HG02840 (cell line): ENCODE data around the gene ZNF804B.

Experiments
- ATAC-seq: cut with Tn5 transposase; IDR thresholded peaks from one replicate; pipeline ENCODE4 v1.9.1; 2021; ENCODE audit warnings: mild to moderate bottlenecking, moderate library complexity, moderate number of reproducible peaks; ENCODE audit not compliant: unreplicated experiment, low FRiP score

ZNF804B gene

DNA sequence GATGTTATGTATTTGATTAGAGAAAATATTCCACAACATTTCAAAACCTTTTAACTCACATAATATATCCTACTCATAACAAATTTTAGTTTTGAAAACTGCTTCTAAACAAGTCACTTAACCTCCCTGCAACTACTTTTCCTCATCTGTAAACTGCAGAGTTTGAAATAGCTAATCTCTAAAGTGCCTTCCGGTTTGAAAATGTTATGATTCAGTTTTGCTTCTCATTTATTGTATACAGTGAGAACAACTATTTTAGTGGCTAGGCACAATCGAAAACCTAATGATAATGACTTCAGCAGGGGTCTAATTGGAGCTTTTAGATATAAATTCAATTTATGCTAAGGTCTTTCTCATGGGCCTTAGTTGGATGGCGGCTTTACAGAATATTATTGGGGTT is 66.7 kb downstream of the ZNF804B start:
- ATAC-seq, result no peak

DNA sequence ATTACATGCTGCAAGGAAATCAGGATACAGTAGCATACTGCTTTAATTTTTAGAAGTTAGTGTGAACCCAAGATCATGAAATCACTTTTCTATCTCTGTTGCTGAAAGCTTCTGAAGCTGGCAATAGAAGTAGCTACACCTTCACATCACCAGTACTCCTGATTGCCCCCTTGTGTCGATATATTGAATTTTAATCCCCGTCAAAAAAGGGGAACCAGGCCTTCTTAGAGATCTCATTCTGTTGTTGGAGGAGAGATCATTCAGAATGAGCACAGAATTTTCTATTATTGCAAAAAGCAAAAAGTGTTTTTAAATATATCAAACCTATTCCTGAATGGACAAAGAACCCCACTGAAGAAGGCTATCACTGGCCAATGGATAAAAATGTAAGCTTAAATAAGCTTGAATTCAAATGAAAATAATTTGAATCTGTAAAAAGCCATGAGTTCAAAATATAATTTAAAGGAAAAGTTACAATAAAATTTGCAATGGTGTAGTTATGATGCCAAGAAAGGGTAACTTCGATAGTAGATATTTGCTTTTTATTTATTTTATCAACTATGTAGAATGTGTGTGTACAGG is 75.7 kb downstream of the ZNF804B start:
- ATAC-seq, result peak; percentile 79

DNA sequence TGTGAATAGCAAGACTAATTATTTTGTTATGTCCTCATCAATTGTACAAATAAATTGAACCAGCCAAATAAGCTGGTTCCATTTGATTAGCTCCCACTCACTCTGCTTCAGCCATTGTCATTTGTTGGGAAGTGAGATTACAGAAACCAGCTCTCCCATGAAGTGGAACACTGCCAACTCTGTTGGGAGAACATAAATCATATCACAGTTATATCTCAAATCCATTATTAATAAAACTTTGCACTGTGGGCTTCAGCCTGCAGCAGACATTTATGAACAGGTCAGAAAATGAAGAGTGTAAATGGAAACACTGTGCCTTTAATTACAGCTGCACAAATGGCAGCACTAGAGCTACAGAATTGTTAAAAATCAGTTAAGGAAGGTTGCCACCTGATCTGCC is 82.7 kb downstream of the ZNF804B start:
- ATAC-seq, result no peak

DNA sequence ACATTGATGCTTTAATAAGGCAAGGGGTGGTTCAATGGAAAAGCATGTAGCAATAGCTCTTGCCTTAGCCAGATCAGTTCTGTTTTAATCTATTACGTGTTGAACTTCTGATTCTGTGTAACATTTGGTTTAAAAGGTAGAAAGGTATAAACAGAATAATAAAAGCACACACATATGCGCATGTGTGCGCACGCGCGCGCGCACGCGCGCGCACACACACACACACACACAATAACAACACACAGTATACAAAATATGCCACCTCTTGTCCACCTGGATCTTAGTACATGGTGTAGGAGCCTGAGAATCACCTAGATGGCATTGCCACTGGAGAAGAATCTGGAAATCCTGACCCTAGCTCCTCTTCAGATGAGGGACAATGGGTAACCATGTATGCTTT is 85.6 kb downstream of the ZNF804B start:
- no peak for ATAC-seq

DNA sequence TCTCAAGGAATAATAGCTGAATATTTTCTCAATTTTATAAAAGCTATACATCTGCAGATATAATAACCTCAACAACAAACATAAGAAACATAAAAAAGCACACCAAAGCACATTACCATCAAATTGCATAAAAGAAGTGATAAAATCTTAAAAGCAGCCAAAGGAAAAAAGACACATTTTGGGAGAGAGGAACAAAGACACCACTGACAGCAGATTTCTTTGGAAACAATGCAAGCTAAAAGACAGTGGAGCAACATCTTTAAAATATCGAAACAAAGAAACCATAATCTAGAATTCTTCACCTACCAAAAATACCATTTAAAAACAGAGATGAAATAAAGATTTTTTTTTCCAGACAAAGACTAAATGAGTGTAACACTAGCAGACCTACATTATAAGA is 91.7 kb downstream of the ZNF804B start:
- no peak for ATAC-seq

DNA sequence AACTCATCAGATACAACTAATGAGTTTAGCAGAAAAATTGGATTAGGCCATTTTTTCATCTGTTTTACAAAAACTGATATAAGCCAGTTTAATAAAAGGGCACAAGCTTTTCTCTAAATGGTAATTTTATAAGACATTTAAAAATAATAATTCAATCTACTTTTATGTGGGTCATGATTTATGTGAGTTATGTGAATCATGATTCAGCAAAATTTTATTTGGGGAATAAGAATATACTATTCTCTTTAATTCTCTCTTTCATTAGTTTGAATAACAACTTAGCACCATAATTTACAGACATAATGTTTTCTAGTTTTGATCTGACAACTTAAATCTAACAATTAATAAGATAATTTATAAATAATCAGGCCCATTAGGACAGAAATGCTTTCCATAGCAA is 99.8 kb downstream of the ZNF804B start:
- ATAC-seq, result no peak

DNA sequence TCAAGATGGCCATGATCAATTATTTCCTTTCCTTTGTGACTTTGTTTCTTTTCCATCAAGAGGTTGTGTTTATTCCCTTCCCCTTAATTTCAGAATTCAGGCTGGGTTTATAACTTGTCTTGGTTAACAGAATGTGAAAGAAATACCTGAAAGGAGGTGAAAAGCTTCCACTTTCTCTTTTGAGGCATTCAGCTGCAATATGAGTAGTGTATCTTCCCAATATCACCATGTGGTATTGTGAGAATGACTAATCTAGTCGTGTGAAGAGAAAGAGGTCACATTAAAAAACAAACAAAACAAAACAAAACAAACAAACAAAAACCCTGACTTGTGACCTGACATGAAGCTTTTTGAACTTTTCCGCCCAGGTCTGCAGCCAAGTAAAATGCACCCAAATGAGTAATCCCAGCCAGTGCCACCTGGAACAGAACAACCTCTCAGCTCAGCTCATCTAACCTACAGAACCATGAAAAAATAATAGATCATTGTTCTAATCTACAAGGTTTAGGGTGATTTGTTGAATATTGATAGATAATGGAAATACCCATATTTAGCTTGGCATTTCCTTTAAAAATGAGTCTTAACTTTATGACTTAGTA is 106.9 kb downstream of the ZNF804B start:
- ATAC-seq, result no peak

DNA sequence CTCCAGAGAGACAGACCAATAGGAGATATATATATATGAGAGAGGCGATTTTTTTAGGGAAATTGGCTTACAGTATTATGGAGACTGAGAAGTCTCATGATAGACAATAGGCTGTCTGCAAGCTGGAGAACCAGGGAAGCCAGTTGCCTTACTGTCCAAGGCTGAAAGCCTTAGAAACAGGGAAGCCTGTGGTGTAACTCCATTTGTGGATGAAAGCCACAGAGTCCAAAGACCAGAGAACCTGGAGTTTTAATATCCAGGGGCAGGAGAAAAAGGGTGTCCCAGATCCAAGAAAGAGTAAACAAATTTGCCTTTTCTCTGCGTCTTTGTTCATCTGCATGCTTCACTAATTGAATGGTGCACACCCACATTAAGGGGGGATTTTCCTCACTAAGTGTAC is 107.7 kb downstream of the ZNF804B start:
- no peak for ATAC-seq

DNA sequence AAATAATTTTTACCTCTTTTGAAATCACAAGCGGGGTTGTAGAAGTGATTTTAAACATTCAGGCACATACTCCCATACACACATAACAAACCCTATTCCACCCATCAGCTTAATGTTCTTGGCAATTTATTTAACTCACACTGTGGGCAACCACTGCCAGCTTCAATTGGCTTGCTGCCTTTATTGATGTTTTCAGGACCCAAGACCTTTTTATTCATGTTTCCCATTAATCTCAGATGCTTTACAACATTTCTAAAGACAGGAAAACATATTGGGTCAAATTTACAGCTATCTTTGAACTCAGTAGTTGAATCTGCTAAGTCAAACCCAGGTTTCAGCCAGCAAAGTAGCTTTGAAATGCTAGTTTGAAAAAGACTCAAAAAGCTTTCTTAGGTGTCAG is 109.0 kb downstream of the ZNF804B start:
- no peak for ATAC-seq

DNA sequence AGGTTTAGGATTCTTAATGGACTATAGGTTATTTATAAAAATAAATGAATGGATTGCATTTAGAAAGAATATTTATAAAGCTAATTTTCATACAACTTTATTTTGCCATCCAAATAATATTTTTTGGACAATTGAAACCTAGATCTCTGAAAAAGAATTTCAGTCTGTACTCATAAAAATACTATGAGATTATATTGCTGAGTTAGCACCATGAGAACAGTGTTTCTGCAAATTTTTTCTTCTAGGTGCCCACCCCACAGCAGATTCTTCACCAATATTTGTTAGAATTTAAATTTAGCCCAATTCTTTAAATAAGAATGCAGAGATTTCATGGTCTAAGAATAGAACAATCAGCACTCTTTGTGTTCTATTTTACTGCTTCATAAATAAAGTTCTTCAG is 121.6 kb downstream of the ZNF804B start:
- no peak for ATAC-seq

DNA sequence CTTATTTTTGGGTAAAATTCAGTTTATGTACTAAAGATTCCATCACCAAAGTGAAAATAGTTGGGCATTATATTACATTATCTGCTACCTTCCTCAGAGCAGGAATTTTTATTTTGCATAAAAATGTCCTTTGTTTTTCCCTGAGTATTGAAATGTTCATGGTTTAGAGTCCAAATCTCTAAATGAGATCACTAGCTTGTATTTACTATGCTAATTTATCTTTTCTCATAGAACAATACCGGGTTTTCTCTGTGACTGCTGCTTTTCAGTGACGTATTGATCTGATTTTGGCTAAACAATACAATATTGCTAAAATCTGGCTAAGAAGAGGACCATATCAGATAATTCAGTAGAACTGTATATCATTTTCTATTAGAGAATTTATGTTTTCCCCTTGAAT is 125.6 kb downstream of the ZNF804B start:
- no peak for ATAC-seq

DNA sequence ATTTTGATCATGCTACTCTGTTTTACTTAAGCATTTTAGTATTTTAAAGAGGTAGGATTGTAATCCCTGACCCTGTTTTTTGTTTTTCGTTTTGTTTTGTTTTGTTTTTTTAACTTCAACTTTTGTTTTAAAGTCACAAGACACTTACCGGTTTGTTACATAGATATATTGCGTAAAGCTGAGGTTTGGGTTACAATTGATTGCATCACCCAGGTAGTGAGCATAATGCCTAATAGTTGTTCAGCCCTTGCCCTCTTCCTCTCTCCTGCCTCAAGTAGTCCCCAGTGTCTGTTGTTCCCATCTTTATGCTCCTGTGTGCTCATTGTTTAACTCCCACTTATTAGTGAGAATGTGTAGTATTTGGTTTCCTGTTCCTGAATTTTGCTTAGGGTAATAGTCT is 129.2 kb downstream of the ZNF804B start:
- ATAC-seq, result no peak

DNA sequence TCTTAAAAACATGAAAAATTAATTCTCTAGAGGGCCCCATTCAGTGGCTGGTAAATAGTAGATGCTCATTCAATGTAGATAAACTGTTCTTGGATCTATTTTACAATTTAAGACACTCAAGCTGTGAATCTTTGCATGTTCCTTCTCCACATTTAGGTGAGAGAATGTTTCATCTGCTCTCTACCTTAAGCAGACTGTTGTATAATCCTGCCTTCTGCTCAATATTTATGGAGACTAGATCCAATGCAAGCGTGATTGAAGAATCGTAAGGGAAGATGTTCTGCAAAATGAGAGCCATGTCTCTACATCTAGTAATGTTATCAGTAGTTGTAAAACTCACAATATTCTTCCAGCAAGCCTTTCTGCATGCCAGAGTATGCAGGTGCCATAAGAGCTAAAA is 151.0 kb downstream of the ZNF804B start:
- no peak for ATAC-seq

DNA sequence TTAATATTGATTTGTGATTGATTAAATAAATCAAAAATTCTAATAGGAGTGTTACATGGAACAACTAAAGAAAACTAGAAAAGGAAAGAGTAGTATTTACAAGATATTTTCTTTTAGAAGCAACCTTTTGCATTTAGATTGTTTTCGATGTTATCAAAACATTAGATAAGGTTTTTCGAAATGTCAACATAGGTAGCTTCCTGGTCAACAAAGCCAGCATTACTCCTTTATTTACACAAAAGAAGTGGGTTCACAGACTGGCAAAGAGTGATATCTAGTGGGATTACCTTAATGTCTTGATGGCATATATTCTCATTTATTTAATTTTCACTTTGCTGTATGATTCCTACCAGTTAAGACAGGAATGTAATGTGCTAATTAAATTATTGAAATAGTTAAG is 153.4 kb downstream of the ZNF804B start:
- ATAC-seq, result no peak

DNA sequence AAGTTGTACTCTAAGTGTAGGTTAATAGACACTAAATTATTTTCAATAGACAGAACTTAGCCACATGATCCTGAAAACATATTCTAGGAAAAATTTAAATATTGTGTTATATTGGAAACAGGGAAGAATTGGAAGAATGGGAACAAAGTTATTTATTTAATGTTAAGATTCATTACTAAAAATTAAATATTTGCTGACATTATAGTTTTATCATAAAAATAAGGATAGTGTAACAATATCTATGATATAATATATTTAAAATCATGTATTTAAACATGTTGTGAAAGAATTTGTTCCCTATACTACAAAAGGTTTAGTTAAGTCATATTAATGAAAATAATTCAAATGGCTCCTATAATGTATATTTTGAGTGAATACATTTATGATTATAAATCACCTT is 156.1 kb downstream of the ZNF804B start:
- no peak for ATAC-seq

DNA sequence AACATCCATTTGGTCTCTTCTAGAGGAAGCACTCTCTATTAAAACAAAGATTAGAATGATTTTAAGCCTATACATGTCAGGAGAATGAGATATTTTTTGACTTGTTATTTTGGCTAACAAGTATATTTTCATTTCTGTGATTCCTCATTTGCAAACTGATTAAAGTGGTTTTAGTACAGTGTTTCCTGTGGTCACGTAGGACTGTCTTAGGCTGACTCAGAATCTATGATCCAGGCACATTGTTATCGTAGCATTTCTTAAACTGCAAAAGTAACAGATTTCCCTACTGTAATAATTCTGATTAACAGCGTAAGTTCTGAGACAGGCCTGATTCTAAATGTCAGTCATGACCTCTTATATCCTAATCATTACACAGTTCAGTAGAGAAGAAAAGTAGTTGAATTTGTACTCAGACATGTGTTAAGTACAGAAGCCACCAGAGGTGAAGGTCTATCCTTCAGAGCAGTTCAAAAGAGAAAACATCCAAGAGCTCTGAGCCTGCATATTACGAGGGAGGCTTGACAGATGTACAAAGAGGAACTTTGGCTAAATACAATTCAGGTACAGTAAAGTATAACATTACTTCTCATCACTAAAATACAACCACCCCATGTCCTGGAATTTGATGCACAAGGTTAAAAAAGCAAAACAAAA is 160.1 kb downstream of the ZNF804B start:
- ATAC-seq, result no peak

DNA sequence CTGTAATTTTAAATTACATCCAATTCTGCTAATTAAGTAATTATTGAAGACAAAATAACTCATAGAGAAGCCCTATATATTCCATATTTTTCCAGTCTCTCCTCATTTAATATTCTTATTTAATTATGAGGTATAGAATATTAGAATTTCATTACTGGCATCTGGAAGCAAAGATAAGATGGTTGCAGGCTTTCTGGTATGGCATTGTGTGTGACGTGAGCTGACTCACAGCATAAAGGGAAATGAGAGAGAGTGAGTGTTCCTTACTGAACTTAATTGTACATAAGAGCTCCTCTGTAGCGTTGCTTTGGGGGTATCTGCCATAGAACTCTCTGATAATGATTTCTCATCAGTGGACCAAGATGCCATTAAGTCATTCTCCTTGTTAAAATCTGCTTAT is 163.4 kb downstream of the ZNF804B start:
- no peak for ATAC-seq

DNA sequence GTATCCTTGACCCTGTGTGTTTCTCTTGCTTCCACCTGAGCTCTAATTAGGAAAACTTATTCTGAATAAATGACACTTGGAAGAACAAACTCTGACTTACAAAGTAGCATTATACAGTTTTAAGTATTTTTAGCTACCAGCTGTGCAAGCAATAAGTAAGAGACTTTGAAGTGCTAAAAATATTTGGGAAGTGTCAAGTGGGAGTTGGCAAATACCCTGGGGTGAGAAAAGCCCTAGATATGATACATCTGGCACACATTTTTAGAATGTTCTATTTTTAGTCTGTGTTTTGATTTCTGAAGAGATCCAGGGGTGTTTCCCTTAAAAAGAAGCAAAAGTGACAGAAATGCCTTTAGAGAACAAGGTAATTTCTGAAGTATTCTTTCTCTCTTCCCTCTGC is 168.8 kb downstream of the ZNF804B start:
- no peak for ATAC-seq

DNA sequence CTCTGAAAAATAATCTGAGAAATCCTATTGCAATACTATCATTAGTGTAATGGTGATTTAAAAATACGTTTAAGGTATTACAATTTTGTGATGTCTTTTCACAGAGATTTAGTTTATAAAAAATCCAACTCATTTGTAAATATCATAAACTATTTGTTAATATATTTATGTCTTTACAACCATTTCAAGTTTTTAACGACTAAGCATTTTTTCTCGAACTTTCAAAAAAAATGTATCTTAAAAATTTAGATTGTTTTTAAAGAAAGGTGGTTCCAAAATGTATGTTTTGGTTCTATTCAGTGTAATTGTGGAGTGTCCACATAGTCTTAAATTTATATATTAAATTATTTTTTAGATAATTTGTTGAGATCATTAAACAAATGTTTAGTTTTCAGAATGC is 170.2 kb downstream of the ZNF804B start:
- ATAC-seq, result no peak

DNA sequence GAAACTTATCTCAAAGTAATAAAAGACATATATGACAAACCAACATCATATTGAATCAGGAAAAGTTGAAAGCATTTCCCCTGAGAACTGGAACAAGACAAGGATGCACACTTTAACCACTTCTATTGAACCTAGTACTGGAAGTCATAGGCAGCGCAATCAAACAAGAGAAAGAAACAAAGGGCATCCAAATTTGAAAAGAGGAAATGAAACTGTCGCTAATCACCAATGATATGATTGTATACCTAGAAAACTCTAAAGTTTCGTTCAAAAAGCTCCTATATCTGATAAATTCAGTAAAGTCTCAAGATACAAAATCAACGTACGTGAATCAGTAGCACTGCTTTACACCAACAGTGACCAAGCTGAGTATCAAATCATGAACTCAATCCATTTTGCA is 173.8 kb downstream of the ZNF804B start:
- ATAC-seq, result no peak

DNA sequence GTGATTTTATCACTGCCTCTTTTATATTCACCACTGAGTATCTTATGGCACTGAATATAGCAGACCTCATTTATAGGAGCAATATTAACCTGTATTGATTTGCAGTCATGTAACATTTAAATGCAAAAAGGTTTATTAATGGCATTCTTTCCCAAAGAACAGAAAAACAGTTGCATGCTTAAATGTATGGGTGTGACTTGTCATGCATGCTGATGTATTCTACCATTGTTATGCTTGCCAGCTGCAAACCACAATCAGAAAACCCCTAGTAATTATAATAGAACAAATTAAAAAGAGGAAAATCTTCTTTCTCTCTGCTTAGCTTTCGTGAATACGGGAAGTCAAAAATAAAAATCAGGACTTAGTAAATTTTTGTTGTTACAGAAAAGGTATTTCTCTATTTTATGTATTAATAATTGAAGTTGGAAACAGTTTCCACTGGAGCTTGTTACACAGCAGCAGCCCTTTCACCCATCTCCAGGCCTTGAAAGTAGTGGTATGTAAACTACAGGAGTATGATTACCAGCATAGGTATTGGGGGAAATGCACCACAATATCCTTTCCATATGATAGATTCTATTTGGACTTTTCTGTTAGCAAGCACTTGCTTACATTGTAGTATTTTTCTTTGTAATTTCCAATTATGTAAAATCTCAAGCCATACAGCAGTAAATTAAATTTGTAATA is 183.5 kb downstream of the ZNF804B start:
- ATAC-seq, result no peak

DNA sequence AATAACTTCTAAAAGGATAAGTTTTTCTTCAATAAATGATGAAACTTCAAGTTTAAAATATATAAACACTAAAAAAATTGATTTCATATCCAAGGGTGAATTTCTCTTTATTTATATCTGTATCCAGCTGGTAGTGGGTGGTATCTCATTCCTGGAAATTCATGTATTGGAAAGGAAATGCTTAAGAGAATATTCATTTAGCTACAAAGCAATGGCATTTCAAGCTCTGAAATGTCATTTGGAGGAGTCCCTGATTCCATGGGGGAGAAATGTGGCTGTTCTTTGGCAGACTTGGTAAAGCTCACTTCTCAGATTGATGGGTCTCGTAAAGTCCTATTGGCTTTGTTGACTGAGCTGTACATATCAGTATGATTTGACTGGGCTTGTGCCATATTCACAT is 192.3 kb downstream of the ZNF804B start:
- ATAC-seq, result no peak
